Fibroblast of the aortic adventitia (primary cell): Measurements from ENCODE around the gene DOCK4. TPM values are rescaled to one million over a fixed set of nuclear protein-coding genes. Genes with fewer than 3 reads are reported as not detected.
A peak's percentile ranks its signal among the peaks of the same experiment; 100 is the strongest.

ENCODE experiments used
- DNase-seq: peaks from one replicate; pipeline ENCODE4 v3.0.0-alpha.2; 2010; ENCODE audit warnings: low read depth
- H3K4me3 ChIP-seq: 2 replicates; pipeline ENCODE4 v1.5.1; 2011; ENCODE audit warnings: low read depth, mild to moderate bottlenecking, control low read depth, low read length, moderate library complexity
- CTCF ChIP-seq: IDR thresholded peaks from 2 replicates; pipeline ENCODE4 v1.5.1; 2011; ENCODE audit warnings: mild to moderate bottlenecking, low read length, control low read depth, inconsistent platforms; ENCODE audit not compliant: insufficient read depth
- total RNA-seq: library from RNA; depleted of rRNA; stranded (reverse); fragments of >200 nt; gene quantifications from 2 replicates; pipeline ENCODE4 v1.2.3, GENCODE V29; 2012; ENCODE audit warnings: low replicate concordance

DOCK4 gene
- total RNA-seq, 1 donor = 25.9 TPM

DNA sequence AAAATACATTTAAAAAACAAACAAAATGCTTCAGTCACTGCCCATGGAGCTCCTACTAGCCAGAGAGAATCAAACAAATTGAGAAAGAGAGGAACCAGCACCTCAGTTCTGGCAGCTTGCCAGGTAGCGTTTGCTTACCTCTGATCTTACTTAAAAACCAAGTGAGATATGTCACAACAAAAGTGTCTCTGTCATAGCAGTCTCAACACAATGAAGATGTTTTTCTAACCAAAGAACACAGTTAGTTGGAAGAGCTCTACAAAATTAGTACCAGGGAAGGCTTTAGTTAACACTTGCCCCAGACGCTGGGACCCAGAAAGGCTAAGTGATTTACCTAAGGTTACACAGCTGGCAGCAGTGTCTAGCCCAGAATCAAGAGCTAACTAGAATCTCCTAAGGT, 3.4 kb downstream of the DOCK4 start:
- no peak for TF ChIP-seq CTCF
- peak; percentile 13 for DNase-seq
- no peak overlapping the region for H3K4me3 ChIP-seq

GRCh38 chr7:112201839-112202238, 4.4 kb downstream of the DOCK4 start:
- TF ChIP-seq CTCF = no peak
- H3K4me3 ChIP-seq = no peak overlapping the region
- no peak for DNase-seq

- peak; percentile 33 for DNase-seq
Measured at GRCh38 chr7:112201411-112201810, 4.8 kb downstream of the DOCK4 start.

DNA sequence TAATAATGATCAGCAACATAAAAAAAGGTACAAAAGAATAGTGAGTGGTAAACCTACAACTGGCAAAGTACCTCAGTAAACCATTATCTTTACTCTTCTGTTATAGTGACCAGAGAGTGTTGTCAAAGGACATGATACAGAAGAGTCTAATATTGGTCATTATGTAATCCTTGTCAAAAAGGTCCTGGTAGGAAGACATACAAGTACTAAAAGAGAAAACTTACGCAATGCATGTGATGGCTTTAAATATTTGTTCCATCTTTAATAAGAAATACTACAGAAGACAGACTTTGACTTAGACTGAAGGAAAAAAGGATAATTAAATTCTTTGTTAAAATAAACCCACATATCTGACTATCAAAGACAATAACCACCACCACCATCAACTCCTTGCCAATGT, 6.5 kb downstream of the DOCK4 start:
- H3K4me3 ChIP-seq = no peak overlapping the region
- DNase-seq = no peak
- no peak for TF ChIP-seq CTCF

More at GRCh38 chr7:112201411-112201810, 4.8 kb downstream of the DOCK4 start:
- no peak for TF ChIP-seq CTCF
- no peak overlapping the region for H3K4me3 ChIP-seq

GRCh38 chr7:112199035-112199655, 7.1 kb downstream of the DOCK4 start:
- peak; percentile 63 for DNase-seq
- no peak for TF ChIP-seq CTCF
- H3K4me3 ChIP-seq = no peak overlapping the region

DNA sequence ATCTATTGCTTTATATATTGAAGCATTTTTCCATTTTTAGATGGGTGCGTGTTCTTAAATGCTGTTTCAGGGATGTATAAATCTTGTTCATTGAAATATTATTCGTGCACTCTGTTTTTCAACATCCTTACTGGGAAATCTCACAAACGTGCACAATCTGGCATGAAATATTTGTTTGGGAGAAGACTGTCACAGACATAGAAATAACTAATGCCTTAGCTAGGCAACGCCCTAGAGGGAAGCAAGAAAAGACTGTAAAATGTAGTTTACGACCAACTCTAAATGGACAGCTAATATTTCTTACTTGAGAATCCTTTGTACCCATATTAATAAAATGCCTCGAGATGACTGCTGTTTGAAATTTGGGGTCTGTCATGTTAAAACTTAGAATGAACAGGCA, 8.9 kb downstream of the DOCK4 start:
- DNase-seq = no peak

More for the DNA sequence above, 8.9 kb downstream of the DOCK4 start:
- no peak for TF ChIP-seq CTCF
- H3K4me3 ChIP-seq = no peak overlapping the region
